Measurements from ENCODE around the gene WNT2.

GRCh38 chr7:117277576-117277975 lies 45.3 kb downstream of the WNT2 start:
- TF ChIP-seq CTCF (IDR thresholded peaks at IDR 0.05), result no peak
- TF ChIP-seq EP300 (IDR thresholded peaks at IDR 0.05), result no peak
- no peak for TF ChIP-seq POLR2A (IDR thresholded peaks at IDR 0.05; ENCODE audit: low read depth)
